Measurements from ENCODE around the gene CEP295NL.
"Not testable (repeated sequence)": the region's sequence is repeated elsewhere in the genome, so short reads cannot be mapped to it uniquely, and the experiment has no call there.

The CEP295NL gene, protein sequence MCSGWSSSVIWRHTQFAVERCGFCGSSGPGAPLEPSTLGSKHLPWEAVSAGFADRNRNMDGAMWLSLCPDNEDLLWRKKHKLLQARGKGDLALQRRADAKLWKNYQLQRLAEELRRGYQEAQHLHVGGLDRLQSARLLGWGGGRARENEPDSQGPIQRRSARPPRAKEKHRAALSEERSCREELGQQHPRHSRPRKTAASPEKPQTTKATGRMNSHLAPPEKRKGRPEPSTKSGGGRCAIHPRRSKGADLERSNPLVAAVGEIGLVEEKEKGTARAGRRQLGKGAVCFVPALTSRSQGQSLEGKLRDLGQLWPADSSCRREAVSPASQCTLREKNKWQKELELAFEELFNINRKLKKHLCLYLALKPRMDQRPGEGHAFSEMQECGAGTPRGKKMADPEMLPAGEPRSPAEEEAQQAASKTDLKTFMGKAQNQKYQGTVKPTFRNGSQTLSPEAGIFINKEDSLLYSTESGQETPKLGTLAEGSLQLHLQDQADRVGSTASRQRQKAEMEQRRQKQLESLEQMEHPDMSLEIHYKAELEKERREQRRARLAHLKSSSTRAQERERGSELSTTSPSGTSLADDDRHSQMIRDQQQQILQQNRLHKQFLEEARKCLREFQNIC

DNA sequence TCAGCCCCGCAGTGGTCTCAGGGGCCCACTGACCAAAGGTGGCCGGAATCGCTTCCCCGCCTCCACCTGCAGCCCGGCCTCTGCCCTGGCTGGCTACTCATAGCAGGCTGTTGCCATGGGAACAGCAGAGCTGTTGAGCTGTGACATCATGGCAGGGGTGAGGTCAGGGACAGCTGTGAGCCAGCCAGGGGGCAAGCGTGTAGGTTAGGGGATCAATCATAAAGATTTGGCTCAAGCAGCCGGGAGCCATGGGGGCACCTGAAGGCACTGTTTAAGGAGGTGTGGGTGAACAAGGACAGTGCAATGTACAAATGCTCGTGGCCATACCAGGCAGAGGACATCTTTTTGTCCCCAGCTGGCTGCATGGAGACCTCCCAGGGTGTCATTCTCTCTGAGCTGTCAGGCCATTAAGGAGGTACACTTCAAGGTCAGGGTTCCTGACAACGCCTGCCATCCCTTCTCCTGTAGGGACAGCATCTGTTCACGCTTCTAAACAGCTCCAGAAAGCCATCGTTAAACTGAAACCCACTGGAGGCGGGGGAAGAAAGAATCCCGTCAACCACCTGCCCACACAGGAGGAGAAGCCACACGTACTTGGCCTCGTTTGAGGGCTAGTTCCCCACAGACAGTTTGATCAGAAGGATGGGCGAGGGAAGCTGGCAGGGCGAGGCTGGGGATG, at the start of gene CEP295NL:
Gene CEP295NL (minus strand): TSS at position 101 of the 679 bp plus-strand sequence. CDS start 1,373 bp downstream, outside the sequence.
- peaks cover 4% of the 10 kb centered on the region for H3K4me1 Mint-ChIP-seq (ENCODE audit: low read depth)
- no peaks in the 10 kb centered on the region for H3K27me3 Mint-ChIP-seq
- H3K4me3 Mint-ChIP-seq: no peak within 1 kb of the TSS
- H3K27ac Mint-ChIP-seq: no peak within 1 kb of the TSS
- no peaks in the 10 kb centered on the region for H3K36me3 Mint-ChIP-seq
- no peaks in the 10 kb centered on the region for H3K9me3 Mint-ChIP-seq (ENCODE audit: low read depth)

DNA sequence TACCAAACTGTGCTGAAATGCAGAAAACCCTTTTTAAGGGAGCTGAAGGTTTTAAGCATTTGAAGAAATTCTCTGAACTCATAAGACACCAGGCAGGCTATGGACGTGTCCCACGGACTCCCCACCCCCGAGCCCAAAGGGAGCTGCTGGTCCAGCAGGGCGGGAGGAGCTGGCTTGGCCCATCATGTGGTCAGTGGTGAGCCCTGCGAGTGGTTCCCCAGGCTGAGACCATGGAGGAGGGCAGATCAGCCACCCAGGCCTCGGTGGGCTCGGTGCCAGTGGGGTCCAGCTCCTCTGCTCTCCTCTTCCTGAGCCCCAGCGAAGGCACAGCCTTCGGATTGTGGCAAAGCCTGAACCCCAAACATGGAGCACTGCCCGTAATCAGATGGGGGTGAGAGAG, 49.7 kb upstream of the CEP295NL start:
- Mint-ChIP-seq H3K27me3 (no peaks in the 10 kb centered on the region), H3K27ac (no peak overlapping the region), H3K4me1 (ENCODE audit: low read depth) (no peaks in the 10 kb centered on the region)

DNA sequence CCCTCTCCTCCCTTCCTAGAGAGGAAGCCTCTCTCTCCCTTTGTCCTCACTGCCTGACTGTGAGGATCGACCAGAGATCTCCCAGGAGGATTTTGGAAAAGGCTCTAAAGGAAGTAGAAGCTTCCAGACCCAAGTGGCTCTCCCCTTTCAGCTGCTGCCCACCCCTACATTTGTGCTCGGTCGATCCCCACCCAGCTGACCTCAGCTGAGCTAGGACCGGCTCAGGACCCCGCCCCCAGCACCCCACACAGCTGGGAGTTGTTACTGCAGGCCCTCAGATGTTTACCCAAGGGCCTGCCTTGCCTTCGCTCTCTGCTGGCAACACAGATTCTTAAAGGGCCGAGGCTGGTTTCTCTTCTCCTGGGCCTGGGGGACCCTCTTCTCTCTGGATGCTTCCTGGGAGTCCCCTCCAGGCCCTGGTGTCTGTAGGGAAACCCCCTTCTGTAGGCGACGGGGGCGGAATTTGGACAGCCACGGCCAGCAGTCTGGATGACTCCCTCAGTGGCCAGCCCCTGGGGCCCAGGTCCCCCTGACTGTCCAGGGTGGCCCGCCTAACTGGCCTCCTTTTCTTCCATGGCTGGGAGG, 49.1 kb upstream of the CEP295NL start:
- H3K27ac Mint-ChIP-seq: no peak overlapping the region
- no peaks in the 10 kb centered on the region for H3K27me3 Mint-ChIP-seq
- no peaks in the 10 kb centered on the region for H3K4me1 Mint-ChIP-seq (ENCODE audit: low read depth)
- peaks cover 2% of the 10 kb centered on the region for H3K36me3 Mint-ChIP-seq
- H3K9me3 Mint-ChIP-seq (ENCODE audit: low read depth): peaks cover 4% of the 10 kb centered on the region
- H3K4me3 Mint-ChIP-seq: no peak overlapping the region

More for the DNA sequence above, 49.7 kb upstream of the CEP295NL start:
- peaks cover 2% of the 10 kb centered on the region for H3K36me3 Mint-ChIP-seq
- H3K4me3 Mint-ChIP-seq: no peak overlapping the region
- peaks cover 4% of the 10 kb centered on the region for H3K9me3 Mint-ChIP-seq (ENCODE audit: low read depth)

DNA sequence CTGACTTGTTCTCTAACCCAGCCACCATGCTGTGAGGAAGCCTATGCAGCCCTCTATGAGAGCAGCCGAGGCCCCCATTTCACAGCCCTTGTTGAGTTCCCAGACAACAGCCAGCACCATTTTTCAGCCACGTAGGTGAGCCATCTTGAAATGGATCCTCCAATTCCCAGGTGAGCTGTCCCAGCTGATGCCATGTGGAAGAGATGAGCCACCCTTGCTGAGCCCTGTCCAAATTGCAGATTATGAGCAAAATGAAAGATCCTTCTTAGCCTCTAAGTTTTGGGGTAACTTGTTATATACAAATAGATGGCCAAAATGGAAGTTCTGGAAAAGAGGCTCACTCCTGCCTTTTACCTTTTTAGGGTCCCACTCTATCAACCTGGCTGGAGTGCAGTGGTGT, 47.9 kb upstream of the CEP295NL start:
- Mint-ChIP-seq H3K4me1 (ENCODE audit: low read depth) (no peaks in the 10 kb centered on the region), H3K9me3 (ENCODE audit: low read depth) (peaks cover 4% of the 10 kb centered on the region), H3K4me3 (no peak overlapping the region), H3K27ac (no peak overlapping the region), H3K36me3 (peaks cover 2% of the 10 kb centered on the region), H3K27me3 (no peaks in the 10 kb centered on the region)

DNA sequence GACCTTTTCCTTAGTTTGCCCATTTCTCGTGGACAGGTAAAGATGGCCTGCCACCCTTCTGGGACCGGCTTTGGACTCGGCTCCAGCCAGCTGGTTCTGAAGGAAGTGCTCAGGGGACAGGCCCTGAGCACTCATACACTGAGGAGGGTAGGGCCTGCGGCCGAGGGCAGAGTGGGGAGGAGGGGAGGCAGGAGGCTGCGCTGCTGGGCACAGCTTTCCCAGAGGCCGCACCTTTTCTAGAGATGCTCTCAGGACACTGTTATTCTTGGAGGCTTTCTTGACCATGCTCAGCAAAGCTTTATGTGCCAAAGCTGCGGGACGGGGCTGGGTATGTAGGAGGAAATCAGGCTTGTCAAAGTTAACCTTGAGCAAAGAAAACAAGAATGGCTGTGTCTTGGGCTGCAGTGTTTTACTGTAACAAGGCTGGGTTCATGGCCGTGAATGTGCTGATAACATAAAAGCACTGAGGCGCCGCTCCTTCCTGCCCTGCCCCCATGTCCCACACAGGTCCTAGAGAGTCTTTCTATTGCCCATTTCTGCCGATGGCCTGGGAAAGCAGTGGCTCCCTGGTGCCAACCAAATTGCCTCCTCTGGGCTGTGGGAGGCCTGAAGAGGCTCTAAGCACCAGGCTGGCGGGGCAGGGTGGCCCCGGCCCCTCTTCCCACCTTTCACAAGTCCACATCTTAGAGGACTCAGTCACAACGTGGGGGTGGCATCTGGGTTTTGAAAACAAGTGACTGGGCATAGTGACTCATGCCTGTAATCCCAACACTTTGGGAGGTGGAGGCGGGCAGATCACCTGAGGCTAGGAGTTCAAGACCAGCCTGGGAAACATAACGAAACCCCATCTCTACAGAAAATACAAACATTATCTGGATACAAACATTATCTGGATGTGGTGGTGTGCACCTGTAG, 44.5 kb upstream of the CEP295NL start:
- no peak overlapping the region for H3K4me3 Mint-ChIP-seq
- H3K36me3 Mint-ChIP-seq: peaks cover 2% of the 10 kb centered on the region
- H3K4me1 Mint-ChIP-seq (ENCODE audit: low read depth): no peaks in the 10 kb centered on the region
- no peaks in the 10 kb centered on the region for H3K27me3 Mint-ChIP-seq
- H3K27ac Mint-ChIP-seq: no peak overlapping the region
- peaks cover 4% of the 10 kb centered on the region for H3K9me3 Mint-ChIP-seq (ENCODE audit: low read depth)

DNA sequence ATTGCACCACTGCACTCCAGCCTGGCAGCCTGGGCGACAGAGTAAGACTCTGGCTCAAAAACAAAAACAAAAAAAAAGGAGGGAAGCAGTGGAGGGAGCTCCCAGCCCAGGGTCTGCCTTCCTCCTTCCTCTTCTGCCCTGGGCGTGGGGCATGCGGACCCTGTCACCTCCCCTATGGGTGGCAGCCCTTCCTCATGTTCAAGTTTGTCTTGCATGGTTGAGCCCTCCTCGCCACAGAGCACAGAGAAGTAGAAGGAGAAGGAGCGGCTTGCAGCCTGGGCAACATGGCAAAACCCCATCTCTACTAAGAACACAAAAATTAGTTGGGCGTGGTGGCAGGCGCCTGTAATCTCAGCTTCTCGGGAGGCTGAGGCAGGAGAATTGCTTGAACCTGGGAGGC, 43.6 kb upstream of the CEP295NL start:
- no peak overlapping the region for H3K4me3 Mint-ChIP-seq
- H3K36me3 Mint-ChIP-seq: peaks cover 2% of the 10 kb centered on the region
- no peaks in the 10 kb centered on the region for H3K27me3 Mint-ChIP-seq
- no peak overlapping the region for H3K27ac Mint-ChIP-seq
- H3K9me3 Mint-ChIP-seq (ENCODE audit: low read depth): peaks cover 4% of the 10 kb centered on the region
- H3K4me1 Mint-ChIP-seq (ENCODE audit: low read depth): no peaks in the 10 kb centered on the region

DNA sequence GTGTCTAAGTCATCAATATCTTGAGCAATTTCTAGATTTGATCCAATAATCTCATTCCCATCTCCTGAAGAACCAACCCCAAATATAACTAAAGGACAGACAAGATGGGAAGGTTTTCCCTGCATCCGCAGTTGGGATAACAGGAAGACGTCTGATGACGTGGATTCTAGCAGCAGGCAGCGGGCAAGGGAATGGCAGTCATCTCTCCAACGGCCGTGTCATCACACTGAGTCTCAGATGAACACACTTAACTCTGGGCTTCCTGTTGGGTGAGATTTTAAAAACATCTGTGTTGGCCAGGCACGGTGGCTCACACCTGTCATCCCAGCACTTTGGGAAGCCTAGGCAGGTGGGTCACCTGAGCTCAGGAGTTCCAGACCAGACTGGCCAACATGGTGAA, 43.1 kb upstream of the CEP295NL start:
- Mint-ChIP-seq H3K27me3 (no peaks in the 10 kb centered on the region), H3K36me3 (peaks cover under 1% of the 10 kb centered on the region), H3K9me3 (ENCODE audit: low read depth) (peaks cover 4% of the 10 kb centered on the region), H3K4me1 (ENCODE audit: low read depth) (no peaks in the 10 kb centered on the region), H3K4me3 (no peak overlapping the region), H3K27ac (no peak overlapping the region)

DNA sequence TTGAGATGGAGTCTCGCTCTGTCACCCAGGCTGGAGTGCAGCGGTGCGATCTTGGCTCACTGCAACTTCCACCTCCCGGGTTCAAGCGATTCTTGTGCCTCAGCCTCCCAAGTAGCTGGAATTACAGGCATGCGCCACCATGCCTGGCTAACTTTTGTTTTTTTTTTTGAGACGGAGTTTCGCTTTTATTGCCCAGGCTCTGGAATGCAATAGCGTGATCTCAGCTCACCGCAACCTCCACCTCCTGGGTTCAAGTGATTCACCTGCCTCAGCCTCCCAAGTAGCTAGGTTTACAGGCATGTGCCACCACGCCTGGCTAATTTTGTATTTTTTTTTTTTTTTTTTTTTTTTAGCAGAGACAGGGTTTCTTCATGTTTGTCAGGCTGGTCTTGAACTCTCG, 42.5 kb upstream of the CEP295NL start:
- not testable (repeated sequence) for H3K9me3 Mint-ChIP-seq (ENCODE audit: low read depth); H3K4me3 Mint-ChIP-seq; H3K4me1 Mint-ChIP-seq (ENCODE audit: low read depth); H3K27ac Mint-ChIP-seq; H3K27me3 Mint-ChIP-seq; H3K36me3 Mint-ChIP-seq

DNA sequence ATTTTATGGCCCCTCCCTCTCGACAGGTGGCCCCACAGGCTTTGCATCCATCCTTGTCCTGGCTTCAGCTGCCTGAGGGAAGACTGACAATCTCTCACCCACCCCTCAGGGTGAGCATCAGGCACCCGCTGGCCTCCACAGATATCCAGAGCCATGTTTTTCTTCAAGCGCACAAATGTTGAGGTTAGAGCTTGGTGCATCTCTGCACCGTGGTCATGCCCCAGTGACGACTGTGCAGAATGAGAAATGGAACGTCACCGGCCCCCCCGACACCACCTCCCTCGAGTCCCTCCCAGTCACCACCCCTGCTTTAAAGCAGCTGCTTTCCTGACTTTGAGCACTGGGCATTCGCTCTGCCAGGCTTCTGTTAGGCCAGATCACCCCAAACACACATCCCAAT, 42.0 kb upstream of the CEP295NL start:
- H3K27me3 Mint-ChIP-seq: no peaks in the 10 kb centered on the region
- no peaks in the 10 kb centered on the region for H3K4me1 Mint-ChIP-seq (ENCODE audit: low read depth)
- H3K4me3 Mint-ChIP-seq: no peak overlapping the region
- H3K9me3 Mint-ChIP-seq (ENCODE audit: low read depth): no peaks in the 10 kb centered on the region
- no peak overlapping the region for H3K27ac Mint-ChIP-seq
- H3K36me3 Mint-ChIP-seq: no peaks in the 10 kb centered on the region

DNA sequence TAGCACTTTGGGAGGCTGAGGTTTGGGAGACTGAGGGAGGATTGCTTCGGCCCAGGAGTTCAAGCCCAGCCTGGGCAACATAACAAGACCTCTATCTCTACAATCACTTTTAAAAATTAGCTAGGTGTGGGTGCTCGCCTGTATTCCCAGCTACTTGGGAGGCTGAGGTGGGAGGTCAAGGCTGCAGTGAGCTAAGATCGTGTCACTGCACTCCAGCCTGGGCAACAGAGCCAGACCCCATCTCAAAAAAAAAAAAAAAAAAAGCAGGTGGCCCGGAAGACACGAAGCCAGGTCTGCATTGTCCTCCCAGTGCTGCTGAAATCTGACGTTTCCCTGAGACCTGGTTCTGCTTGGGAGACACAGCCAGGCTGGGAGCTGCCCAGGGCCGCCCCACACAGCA, 41.0 kb upstream of the CEP295NL start:
- no peaks in the 10 kb centered on the region for H3K36me3 Mint-ChIP-seq
- no peak overlapping the region for H3K27ac Mint-ChIP-seq
- H3K27me3 Mint-ChIP-seq: no peaks in the 10 kb centered on the region
- no peaks in the 10 kb centered on the region for H3K9me3 Mint-ChIP-seq (ENCODE audit: low read depth)
- H3K4me3 Mint-ChIP-seq: no peak overlapping the region
- no peaks in the 10 kb centered on the region for H3K4me1 Mint-ChIP-seq (ENCODE audit: low read depth)

DNA sequence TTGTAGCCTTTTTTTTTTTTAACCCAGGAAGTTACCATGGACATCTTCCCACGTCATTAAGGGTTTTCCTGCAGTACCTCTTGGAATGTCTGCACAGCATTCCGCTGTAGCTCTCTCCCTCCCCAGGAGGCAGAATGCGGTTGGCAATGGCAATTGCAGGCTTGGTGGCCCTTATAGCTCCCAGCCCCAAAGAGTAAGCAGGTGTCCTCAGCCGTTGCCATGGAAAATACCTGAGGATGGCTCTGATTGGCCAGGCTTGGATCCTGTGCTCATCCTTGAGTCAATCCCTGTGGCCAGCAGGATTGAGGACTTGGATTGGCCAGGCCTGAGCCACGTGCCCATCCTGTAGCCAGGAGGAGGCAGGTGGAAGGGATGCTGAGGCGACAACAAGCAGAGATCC, 37.7 kb upstream of the CEP295NL start:
- Mint-ChIP-seq H3K36me3 (no peaks in the 10 kb centered on the region), H3K9me3 (ENCODE audit: low read depth) (no peaks in the 10 kb centered on the region), H3K4me3 (no peak overlapping the region), H3K27me3 (no peaks in the 10 kb centered on the region), H3K27ac (no peak overlapping the region), H3K4me1 (ENCODE audit: low read depth) (no peaks in the 10 kb centered on the region)

DNA sequence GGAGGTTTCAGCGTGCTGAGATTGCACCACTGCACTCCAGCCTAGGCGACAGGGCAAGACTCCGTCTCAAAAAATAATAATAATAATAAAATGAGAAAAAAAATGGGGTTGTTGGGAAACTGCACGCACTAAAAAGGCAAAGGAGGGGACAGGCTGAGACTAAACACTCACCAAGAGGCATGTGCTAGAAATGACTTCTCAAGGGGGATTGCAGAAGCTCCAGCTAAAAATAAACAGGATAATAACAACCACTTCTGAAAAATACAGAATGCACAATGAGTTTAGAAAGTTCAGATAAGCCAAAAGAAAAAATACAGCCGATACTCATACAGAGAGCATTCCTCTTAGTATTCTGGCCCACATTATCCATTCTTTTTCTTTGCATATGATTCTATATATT, 37.3 kb upstream of the CEP295NL start:
- Mint-ChIP-seq H3K4me1 (ENCODE audit: low read depth) (no peaks in the 10 kb centered on the region), H3K9me3 (ENCODE audit: low read depth) (no peaks in the 10 kb centered on the region), H3K27ac (no peak overlapping the region), H3K27me3 (no peaks in the 10 kb centered on the region), H3K36me3 (no peaks in the 10 kb centered on the region), H3K4me3 (no peak overlapping the region)

DNA sequence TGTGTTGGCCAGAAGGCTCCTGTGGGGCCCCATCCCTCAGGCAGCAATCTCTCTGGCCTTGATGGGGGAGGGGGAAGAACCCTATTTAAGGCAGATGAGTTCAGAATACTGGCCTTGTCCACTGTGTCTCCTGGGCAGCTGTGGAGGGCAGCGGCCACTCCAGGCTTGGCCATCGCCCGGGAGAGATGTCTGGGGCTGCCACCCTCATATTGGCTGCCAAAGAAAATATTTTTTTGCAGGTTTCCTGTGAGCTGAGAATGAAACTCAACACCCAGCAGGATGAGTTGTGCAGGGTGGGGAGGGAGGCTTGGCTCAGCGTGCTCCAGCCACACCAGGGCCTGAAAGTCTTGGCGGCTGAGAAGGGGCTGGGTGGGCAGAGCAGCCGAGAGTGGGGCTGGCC, 36.6 kb upstream of the CEP295NL start:
- Mint-ChIP-seq H3K4me1 (ENCODE audit: low read depth) (no peaks in the 10 kb centered on the region), H3K9me3 (ENCODE audit: low read depth) (no peaks in the 10 kb centered on the region), H3K36me3 (no peaks in the 10 kb centered on the region), H3K4me3 (no peak overlapping the region), H3K27me3 (no peaks in the 10 kb centered on the region), H3K27ac (no peak overlapping the region)

DNA sequence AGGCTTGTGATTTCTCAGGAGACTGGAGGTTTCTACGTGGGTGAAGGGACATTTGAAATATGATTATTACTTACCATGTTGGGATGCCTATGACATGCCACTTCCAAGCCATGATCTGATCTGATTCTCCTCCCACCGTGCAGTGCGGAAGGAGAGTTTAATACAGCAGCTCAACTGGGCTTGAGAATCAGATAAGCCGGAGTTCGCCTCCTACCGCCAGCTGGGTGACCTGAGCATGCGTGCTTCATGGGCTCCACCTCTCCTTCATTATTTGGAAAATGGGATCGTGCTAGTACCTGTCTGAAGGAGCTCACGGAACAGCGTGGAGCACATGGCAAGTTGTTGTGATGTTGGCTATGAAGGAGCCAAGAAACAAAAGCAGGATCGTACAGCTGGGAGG, 34.6 kb upstream of the CEP295NL start:
- Mint-ChIP-seq H3K4me1 (ENCODE audit: low read depth) (no peaks in the 10 kb centered on the region), H3K9me3 (ENCODE audit: low read depth) (no peaks in the 10 kb centered on the region), H3K27ac (no peak overlapping the region), H3K27me3 (no peaks in the 10 kb centered on the region), H3K36me3 (no peaks in the 10 kb centered on the region), H3K4me3 (no peak overlapping the region)
